HAP-1 (cell line): ENCODE measurements around the gene HCK.

Experiments used
- DNase-seq, 2 experiments: peaks; one replicate each; pipeline ENCODE4 v3.0.0-alpha.2; 2016 to 2020; ENCODE audit warnings: low spot score in 2 of 2
- H3K27me3 ChIP-seq: fragments of 250-450 bp; sonication (Bioruptor Pico); 2 replicates; pipeline ENCODE4 v1.5.1; 2020; ENCODE audit warnings: low read depth, mild to moderate bottlenecking, moderate library complexity
- H3K36me3 ChIP-seq: fragments of 250-450 bp; sonication (Bioruptor Pico); replicated peaks from 2 replicates; pipeline ENCODE4 v1.5.1; 2020; ENCODE audit warnings: mild to moderate bottlenecking
- H3K4me1 ChIP-seq: fragments of 250-450 bp; sonication (Bioruptor Pico); 2 replicates; pipeline ENCODE4 v1.5.1; 2020; ENCODE audit warnings: mild to moderate bottlenecking
- H3K4me3 ChIP-seq: fragments of 250-450 bp; sonication (Bioruptor Pico); 2 replicates; pipeline ENCODE4 v1.5.1; 2020; ENCODE audit warnings: mild to moderate bottlenecking, moderate library complexity
- H3K9me3 ChIP-seq: fragments of 250-450 bp; sonication (Bioruptor Pico); 2 replicates; pipeline ENCODE4 v1.5.1; 2020; ENCODE audit warnings: mild to moderate bottlenecking, moderate library complexity
- in situ Hi-C: fragments of 300-500 bp; cut with MboI; formaldehyde crosslinking; loops from 3 replicates; pipeline ENCODE4 v1.14.3; 2020; ENCODE audit warnings: low sequenced_read_pairs, inconsistent platforms, mixed read lengths

HCK gene

DNA sequence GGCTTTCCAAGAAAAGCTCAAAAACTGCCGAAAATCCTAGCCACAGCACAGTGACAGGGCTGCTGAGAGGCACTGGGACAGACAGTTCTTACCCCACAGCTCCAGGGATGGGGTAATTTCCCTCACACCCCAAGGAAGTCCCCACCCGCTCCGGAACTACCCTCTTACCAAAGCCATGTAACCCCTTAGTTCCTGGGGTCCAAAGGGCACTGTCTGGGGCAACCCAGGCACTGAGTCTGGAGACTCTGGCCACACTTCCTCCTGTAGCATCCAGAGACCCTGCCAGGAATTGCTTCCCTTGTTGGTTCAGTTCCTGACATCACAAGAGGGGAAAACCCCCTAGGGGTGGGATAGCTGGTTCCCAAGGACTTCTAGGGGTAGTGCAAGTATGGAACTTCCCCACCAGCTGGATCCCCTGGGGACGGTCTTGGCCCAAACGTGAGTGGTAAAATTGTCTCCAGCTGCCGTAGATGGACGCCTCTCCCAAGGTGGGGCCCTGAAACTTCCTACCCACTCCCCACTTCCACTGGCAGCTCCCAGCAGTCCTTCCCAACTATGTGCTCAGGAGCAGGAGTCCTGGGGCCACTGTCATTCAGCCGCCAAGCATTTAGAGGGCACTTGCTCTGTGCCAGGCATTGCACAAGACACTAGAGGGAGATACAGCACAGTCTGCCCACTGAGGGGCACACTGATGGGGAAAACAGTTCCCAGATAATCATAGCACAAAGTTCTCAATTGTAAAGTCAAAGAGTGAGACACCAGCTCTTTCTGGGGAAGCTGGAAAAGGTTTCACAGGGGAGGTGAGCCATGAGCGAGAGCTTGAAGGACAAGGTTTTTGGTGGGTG, 17.2 kb upstream of the HCK start:
- Histone ChIP-seq H3K36me3 (no peaks in the 10 kb centered on the region), H3K9me3 (no peaks in the 10 kb centered on the region), H3K4me3 (no peak overlapping the region), H3K4me1 (peaks cover 3% of the 10 kb centered on the region), H3K27me3 (peaks cover 18% of the 10 kb centered on the region)
- in situ Hi-C loops, result no loop called here
- no peak for DNase-seq

- H3K4me1 ChIP-seq, result peaks cover 3% of the 10 kb centered on the region
- peaks cover 18% of the 10 kb centered on the region for H3K27me3 ChIP-seq
Observed at GRCh38 chr20:32035426-32035779, 16.6 kb upstream of the HCK start.

DNA sequence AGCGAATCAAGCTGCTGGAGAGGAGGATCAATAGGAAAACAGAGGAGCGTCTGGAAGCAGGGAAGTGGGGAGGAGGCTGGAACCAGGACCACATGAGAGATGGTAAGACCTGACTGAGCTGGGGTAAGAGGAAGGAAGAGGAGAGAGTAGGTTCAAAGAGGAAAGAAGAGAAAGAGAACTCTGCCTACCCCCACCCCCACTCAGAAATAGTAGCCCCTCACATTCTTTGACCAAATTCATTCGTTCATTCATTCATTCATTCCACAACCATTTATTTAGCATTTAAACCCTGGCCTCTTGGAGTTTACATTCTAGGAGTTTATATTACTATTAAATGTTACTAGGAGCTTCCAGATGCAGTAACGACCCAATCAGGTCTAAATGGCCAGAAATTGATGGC, 15.8 kb upstream of the HCK start:
- no peak for DNase-seq
- H3K27me3 ChIP-seq, result peaks cover 18% of the 10 kb centered on the region
- no peak overlapping the region for H3K4me3 ChIP-seq
- in situ Hi-C loops, result no loop called here
- H3K9me3 ChIP-seq, result no peaks in the 10 kb centered on the region
- H3K36me3 ChIP-seq, result no peaks in the 10 kb centered on the region
- H3K4me1 ChIP-seq, result peaks cover 3% of the 10 kb centered on the region

More at GRCh38 chr20:32035426-32035779, 16.6 kb upstream of the HCK start:
- in situ Hi-C loops, result no loop called here
- no peaks in the 10 kb centered on the region for H3K36me3 ChIP-seq
- H3K4me3 ChIP-seq, result no peak overlapping the region
- no peak for DNase-seq
- no peaks in the 10 kb centered on the region for H3K9me3 ChIP-seq

DNA sequence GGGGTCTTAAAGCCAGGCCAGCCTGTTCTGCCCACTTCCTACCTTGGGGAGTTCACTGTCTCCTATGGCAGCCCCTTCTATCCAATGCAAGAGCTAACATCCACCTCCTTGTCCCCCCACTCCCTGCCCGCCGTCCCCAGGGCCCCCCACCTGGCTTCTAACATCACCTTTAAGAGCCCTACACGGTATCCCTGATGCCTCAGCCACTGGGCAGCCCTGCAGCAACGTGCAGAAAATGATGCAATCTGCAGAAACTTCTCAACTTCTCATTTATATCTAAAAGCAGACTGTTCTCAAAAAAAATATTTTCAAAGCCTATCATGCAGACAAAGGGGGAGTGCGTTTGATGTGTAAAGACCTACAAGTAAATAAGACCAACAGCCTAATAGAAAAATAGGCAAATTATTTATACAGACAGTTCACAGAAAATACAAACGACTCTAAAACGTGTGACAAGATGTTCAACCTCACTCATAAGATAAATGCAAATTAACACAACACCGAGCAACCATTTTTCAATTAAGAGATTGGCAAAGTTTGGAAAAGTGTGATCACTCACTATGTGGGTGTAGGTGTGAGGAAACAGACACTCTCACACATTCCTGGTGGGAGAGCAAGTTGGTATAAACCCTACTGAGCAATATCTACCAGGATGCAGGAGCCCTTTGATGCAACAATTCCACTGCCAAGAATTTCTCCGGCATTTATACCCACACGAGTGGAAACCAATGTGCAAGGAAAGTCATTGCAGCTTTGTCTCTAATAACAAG, 15.1 kb upstream of the HCK start:
- DNase-seq, result no peak
- in situ Hi-C loops, result no loop called here
- H3K4me3 ChIP-seq, result no peak overlapping the region
- H3K27me3 ChIP-seq, result peaks cover 18% of the 10 kb centered on the region
- no peaks in the 10 kb centered on the region for H3K9me3 ChIP-seq
- H3K36me3 ChIP-seq, result no peaks in the 10 kb centered on the region
- no peaks in the 10 kb centered on the region; the same call in 1 of the 2 replicates for H3K4me1 ChIP-seq

DNA sequence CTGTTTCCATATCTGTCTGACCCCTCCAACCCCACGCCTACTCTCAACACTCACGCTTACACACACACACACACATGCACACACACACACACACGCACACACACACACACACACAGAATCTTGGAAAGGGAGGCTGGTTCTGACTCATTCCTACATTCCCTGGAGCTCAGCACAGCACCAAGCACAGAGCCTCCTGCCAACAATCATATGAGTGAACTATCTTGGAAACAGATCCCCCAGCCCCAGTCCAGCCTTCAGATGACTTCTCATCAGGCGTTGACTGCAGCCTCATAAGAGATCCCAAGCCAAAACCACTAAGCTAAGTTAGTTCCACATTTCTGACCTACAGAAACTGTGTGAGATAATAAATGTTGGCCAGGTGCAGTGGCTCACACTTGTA, 14.1 kb upstream of the HCK start:
- Histone ChIP-seq H3K36me3 (no peaks in the 10 kb centered on the region), H3K27me3 (peaks cover 17% of the 10 kb centered on the region), H3K9me3 (no peaks in the 10 kb centered on the region), H3K4me3 (no peak overlapping the region), H3K4me1 (no peaks in the 10 kb centered on the region)
- DNase-seq, result no peak
- in situ Hi-C loops, result no loop called here

GRCh38 chr20:32040142-32040953, 11.7 kb upstream of the HCK start:
- in situ Hi-C loops, result no loop called here
- H3K4me3 ChIP-seq, result no peak overlapping the region
- H3K9me3 ChIP-seq, result no peaks in the 10 kb centered on the region

DNA sequence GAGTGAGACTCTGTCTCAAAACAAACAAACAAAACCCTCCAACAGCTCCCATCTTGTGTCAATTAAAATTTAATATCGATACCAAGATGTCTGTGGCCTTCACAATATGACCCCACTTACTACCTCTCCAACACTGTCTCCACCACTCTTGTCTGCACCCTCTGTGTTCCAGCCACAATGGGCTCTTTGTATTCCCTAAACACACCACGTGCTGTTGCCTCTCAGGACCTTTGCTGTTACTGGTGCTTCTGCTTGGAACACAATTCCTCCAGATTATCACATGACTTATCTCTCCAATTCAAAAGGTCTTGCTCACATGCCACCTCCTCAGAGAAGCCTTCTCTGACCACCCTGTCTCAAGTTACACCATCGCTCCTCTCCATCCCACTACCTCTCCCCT, 6.0 kb upstream of the HCK start:
- Histone ChIP-seq H3K36me3 (no peaks in the 10 kb centered on the region), H3K27me3 (no peaks in the 10 kb centered on the region), H3K4me3 (no peak overlapping the region), H3K4me1 (no peaks in the 10 kb centered on the region), H3K9me3 (no peaks in the 10 kb centered on the region)
- no peak for DNase-seq
- in situ Hi-C loops, result no loop called here

More at GRCh38 chr20:32040142-32040953, 11.7 kb upstream of the HCK start:
- Histone ChIP-seq H3K4me1 (no peaks in the 10 kb centered on the region), H3K27me3 (no peaks in the 10 kb centered on the region), H3K36me3 (no peaks in the 10 kb centered on the region)
- DNase-seq, result no peak

- Histone ChIP-seq H3K4me3 (no peak overlapping the region), H3K9me3 (no peaks in the 10 kb centered on the region), H3K36me3 (no peaks in the 10 kb centered on the region), H3K27me3 (no peaks in the 10 kb centered on the region), H3K4me1 (peaks cover 4% of the 10 kb centered on the region; the same call in 1 of the 2 replicates)
- in situ Hi-C loops, result no loop called here
- DNase-seq, result no peak
Observed at GRCh38 chr20:32050324-32050841, 1.7 kb upstream of the HCK start.

DNA sequence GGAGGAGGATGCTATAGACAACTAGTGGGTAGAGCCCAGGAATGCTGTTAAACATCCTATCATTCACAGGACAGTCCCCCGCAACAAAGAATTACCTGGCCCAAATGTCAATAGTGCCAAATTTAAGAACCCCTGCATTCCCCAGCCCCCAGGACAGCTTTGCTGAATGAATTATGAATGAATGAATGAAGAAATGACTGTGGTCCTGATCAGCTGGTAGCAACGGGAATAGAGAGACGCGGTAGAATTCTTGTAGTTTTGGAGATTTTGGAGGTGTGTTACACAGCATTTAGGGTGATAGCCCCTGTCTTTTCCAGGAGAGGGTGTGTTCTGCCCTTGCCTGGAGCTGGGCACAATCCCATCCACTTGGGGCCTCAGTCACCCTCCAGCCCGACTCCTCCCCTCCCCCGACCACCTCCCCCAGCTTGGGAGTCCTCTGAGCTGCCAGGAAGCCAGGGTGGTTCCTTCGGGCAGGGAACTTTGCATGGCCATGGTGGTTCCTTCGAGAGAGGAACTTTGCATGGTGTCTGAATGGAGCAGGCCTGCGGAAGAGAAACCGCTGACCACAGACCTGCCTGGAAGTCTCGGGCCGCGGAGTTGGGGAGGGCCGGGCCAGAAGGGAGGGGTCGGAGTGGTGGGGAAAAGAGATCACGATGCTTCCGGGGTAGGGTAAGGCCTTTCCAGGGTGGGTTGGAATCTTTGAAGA, 1.0 kb upstream of the HCK start:
- H3K27me3 ChIP-seq, result no peaks in the 10 kb centered on the region
- in situ Hi-C loops, result no loop called here
- no peak overlapping the region for H3K4me3 ChIP-seq
- no peaks in the 10 kb centered on the region for H3K9me3 ChIP-seq
- H3K4me1 ChIP-seq, result peaks cover 4% of the 10 kb centered on the region; the same call in 1 of the 2 replicates
- H3K36me3 ChIP-seq, result no peaks in the 10 kb centered on the region
- no peak for DNase-seq

DNA sequence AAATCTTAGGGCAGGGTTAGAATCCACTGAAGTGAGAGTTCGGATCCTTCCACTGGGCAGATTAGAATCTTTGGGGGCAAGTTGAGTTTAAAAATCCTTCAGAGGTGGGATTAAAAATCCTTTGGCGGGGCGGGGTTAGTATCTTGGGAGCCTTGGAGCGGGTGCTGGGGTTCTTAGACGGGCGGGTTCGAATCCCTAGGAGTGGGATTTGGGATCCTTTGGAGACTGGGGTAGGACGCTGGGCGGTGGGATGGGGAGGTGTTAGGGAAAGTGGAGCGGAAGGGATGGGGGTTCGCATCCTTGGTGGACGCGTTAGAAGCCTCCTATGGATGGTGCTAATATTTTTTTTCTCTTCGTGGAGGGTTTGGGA, 337 bp upstream of the HCK start:
- Histone ChIP-seq H3K27me3 (no peaks in the 10 kb centered on the region), H3K36me3 (no peaks in the 10 kb centered on the region), H3K9me3 (no peaks in the 10 kb centered on the region), H3K4me3 (peak overlapping the region; percentile 40), H3K4me1 (peaks cover 4% of the 10 kb centered on the region; the same call in 1 of the 2 replicates)
- in situ Hi-C loops, result no loop called here
- no peak for DNase-seq

GRCh38 chr20:32052778-32053362, 828 bp downstream of the HCK start:
- H3K36me3 ChIP-seq, result no peaks in the 10 kb centered on the region
- H3K4me1 ChIP-seq, result peaks cover 4% of the 10 kb centered on the region; the same call in 1 of the 2 replicates
- DNase-seq, result peak in 1 of 2 experiments; percentile 69
- no peaks in the 10 kb centered on the region for H3K27me3 ChIP-seq
- in situ Hi-C loops, result no loop called here
- peak overlapping the region; percentile 40 for H3K4me3 ChIP-seq
- no peaks in the 10 kb centered on the region for H3K9me3 ChIP-seq

DNA sequence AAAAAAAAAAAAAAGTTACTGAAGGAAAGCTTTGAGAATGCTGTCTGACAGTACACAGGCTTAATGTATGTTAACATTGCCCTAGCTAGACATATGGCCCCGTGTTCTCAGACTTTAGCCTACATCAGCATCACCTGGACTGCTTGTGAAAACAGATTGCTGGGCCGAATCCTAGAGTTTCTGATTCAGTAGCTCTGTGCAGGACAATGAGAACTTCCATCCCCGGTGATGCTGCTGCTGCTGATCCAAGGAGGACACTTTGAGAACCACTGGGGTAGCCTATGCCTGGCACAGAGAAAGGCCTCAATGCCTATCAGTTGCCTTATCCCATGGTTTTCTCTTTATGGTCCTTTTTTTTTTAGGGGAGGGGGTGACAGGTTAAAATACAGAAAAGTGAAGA, 1.6 kb downstream of the HCK start:
- no peak overlapping the region for H3K4me3 ChIP-seq
- H3K4me1 ChIP-seq, result peaks cover 4% of the 10 kb centered on the region; the same call in 1 of the 2 replicates
- peaks cover 1% of the 10 kb centered on the region; the same call in 1 of the 2 replicates for H3K27me3 ChIP-seq

More for the DNA sequence above, 1.6 kb downstream of the HCK start:
- in situ Hi-C loops, result no loop called here
- H3K36me3 ChIP-seq, result no peaks in the 10 kb centered on the region
- no peaks in the 10 kb centered on the region for H3K9me3 ChIP-seq
- DNase-seq, result no peak
